ENCODE measurements around the gene GALNT18.

GALNT18 gene

GRCh38 chr11:11351042-11351586, 270.7 kb downstream of the GALNT18 start:
- no peak for ATAC-seq
- TF ChIP-seq CREB5 (CRISPR knock-in tag; IDR thresholded peaks at IDR 0.05; ENCODE audit: low read depth) (no peak), OSR1 (CRISPR knock-in tag; IDR thresholded peaks at IDR 0.05) (no peak), ZC3H10 (CRISPR knock-in tag; IDR thresholded peaks at IDR 0.05) (no peak), TCF4 (CRISPR knock-in tag; IDR thresholded peaks at IDR 0.05; ENCODE audit: borderline replicate concordance) (no peak), BACH2 (CRISPR knock-in tag; IDR thresholded peaks at IDR 0.05; ENCODE audit: borderline replicate concordance) (no peak), ISL1 (CRISPR knock-in tag; IDR thresholded peaks at IDR 0.05) (no peak), ZFP3 (CRISPR knock-in tag; IDR thresholded peaks at IDR 0.05) (no peak), ZFP30 (CRISPR knock-in tag; IDR thresholded peaks at IDR 0.05) (no peak)

GRCh38 chr11:11349870-11350337, 271.9 kb downstream of the GALNT18 start:
- no peak for TF ChIP-seq TSHZ2 (CRISPR knock-in tag; IDR thresholded peaks at IDR 0.05)
- TF ChIP-seq CSDC2 (CRISPR knock-in tag; IDR thresholded peaks at IDR 0.05) = no peak
- no peak for TF ChIP-seq ISL1 (CRISPR knock-in tag; IDR thresholded peaks at IDR 0.05)
- no peak for TF ChIP-seq PPARA (CRISPR knock-in tag; IDR thresholded peaks at IDR 0.05; ENCODE audit: borderline replicate concordance)
- TF ChIP-seq ZNF565 (CRISPR knock-in tag; conservative IDR thresholded peaks at IDR 0.05; ENCODE audit: low read depth) = no peak
- no peak for TF ChIP-seq BACH2 (CRISPR knock-in tag; IDR thresholded peaks at IDR 0.05; ENCODE audit: borderline replicate concordance)
- no peak for TF ChIP-seq ARNTL (CRISPR knock-in tag; IDR thresholded peaks at IDR 0.05; ENCODE audit: borderline replicate concordance, low read depth)
- no peak for TF ChIP-seq SNAI2 (CRISPR knock-in tag; IDR thresholded peaks at IDR 0.05)
- TF ChIP-seq ZFP3 (CRISPR knock-in tag; IDR thresholded peaks at IDR 0.05) = no peak
- no peak for ATAC-seq

DNA sequence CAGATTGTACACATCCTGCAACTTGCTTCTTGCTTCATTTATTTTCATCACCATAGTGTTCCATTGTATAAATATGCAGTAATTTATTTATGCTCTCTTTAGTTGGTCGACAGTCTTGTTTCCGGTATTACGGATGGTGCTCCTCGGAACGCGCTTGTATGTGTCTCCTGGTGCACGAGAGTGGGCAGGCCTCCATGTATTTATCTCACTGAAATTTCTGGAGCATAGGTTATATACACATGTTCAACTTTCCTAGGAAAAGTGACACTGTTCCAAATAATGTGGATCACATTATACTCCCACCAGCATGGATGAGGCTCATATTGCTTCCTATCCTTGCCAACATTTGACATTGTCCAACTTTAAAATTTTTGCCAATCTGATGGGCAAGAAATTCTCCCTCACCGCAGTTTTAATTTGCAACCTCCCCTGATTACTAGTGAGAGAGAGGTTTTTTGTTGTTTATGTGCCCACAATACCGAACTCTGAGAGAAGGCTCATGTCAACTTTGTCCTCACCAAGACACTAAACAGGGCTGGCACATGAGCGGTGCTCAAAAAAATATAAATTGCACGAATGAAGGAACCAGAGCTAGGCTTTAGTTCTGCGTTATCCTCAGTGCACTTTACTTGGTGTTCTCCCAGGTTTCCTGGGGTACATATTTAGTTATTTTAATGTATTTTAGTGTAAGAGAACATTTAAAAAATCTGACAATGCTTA, 272.5 kb downstream of the GALNT18 start:
- ATAC-seq = no peak
- TF ChIP-seq ESRRG (CRISPR knock-in tag; IDR thresholded peaks at IDR 0.05) (no peak), ZNF565 (CRISPR knock-in tag; conservative IDR thresholded peaks at IDR 0.05; ENCODE audit: low read depth) (no peak), CSRNP3 (CRISPR knock-in tag; IDR thresholded peaks at IDR 0.05) (no peak), CSDC2 (CRISPR knock-in tag; IDR thresholded peaks at IDR 0.05) (no peak), ZFP30 (CRISPR knock-in tag; IDR thresholded peaks at IDR 0.05) (no peak), ZC3H10 (CRISPR knock-in tag; IDR thresholded peaks at IDR 0.05) (no peak), ZNF70 (CRISPR knock-in tag; IDR thresholded peaks at IDR 0.05) (no peak), SNAI2 (CRISPR knock-in tag; IDR thresholded peaks at IDR 0.05) (no peak), TCF4 (CRISPR knock-in tag; IDR thresholded peaks at IDR 0.05; ENCODE audit: borderline replicate concordance) (no peak), RARB (CRISPR knock-in tag; IDR thresholded peaks at IDR 0.05) (no peak), TSHZ2 (CRISPR knock-in tag; IDR thresholded peaks at IDR 0.05) (no peak)
- TF ChIP-seq, protein P1, sequence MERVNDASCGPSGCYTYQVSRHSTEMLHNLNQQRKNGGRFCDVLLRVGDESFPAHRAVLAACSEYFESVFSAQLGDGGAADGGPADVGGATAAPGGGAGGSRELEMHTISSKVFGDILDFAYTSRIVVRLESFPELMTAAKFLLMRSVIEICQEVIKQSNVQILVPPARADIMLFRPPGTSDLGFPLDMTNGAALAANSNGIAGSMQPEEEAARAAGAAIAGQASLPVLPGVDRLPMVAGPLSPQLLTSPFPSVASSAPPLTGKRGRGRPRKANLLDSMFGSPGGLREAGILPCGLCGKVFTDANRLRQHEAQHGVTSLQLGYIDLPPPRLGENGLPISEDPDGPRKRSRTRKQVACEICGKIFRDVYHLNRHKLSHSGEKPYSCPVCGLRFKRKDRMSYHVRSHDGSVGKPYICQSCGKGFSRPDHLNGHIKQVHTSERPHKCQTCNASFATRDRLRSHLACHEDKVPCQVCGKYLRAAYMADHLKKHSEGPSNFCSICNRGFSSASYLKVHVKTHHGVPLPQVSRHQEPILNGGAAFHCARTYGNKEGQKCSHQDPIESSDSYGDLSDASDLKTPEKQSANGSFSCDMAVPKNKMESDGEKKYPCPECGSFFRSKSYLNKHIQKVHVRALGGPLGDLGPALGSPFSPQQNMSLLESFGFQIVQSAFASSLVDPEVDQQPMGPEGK (CRISPR knock-in tag; IDR thresholded peaks at IDR 0.05; ENCODE audit: borderline replicate concordance) = no peak

Data from SK-N-SH treated with all-trans-retinoic acid at 6 μM for 48 hours (cell line).